ENCODE results near the gene EIF4A3.

- TF ChIP-seq JUND (IDR thresholded peaks at IDR 0.05) (no peak), FOXJ3 (CRISPR knock-in tag; IDR thresholded peaks at IDR 0.05) (no peak), MAX (IDR thresholded peaks at IDR 0.05; ENCODE audit: low read depth) (no peak), REST (IDR thresholded peaks at IDR 0.05; ENCODE audit: low read depth, low read length) (no peak), RCOR1 (IDR thresholded peaks at IDR 0.05; ENCODE audit: low read length) (no peak), POLR2AphosphoS5 (IDR thresholded peaks at IDR 0.05; ENCODE audit: low read depth, low read length) (no peak), EZH2phosphoT487 (IDR thresholded peaks at IDR 0.05; ENCODE audit: borderline replicate concordance, low read depth) (no peak), MXI1 (IDR thresholded peaks at IDR 0.05; ENCODE audit: low read depth, low read length) (no peak), NRF1 (IDR thresholded peaks at IDR 0.05; ENCODE audit: low read depth, low read length) (no peak), RAD21 (IDR thresholded peaks at IDR 0.05; ENCODE audit: low read length) (no peak)
- TF ChIP-seq, protein P1, sequence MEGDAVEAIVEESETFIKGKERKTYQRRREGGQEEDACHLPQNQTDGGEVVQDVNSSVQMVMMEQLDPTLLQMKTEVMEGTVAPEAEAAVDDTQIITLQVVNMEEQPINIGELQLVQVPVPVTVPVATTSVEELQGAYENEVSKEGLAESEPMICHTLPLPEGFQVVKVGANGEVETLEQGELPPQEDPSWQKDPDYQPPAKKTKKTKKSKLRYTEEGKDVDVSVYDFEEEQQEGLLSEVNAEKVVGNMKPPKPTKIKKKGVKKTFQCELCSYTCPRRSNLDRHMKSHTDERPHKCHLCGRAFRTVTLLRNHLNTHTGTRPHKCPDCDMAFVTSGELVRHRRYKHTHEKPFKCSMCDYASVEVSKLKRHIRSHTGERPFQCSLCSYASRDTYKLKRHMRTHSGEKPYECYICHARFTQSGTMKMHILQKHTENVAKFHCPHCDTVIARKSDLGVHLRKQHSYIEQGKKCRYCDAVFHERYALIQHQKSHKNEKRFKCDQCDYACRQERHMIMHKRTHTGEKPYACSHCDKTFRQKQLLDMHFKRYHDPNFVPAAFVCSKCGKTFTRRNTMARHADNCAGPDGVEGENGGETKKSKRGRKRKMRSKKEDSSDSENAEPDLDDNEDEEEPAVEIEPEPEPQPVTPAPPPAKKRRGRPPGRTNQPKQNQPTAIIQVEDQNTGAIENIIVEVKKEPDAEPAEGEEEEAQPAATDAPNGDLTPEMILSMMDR (IDR thresholded peaks at IDR 0.05), result no peak
Measured at GRCh38 chr17:80137131-80137530, 9.8 kb downstream of the EIF4A3 start.
